Stimulated activated CD4-positive, alpha-beta T cell treated with anti-CD3 and anti-CD28 coated beads, TNF-alpha, amount 100 ng/mL, for 24 hours (primary cell): Measurements from ENCODE around the gene CFAP53.
"Not testable (repeated sequence)": the region's sequence is repeated elsewhere in the genome, so short reads cannot be mapped to it uniquely, and the experiment has no call there.

Experiments
- DNase-seq, 3 experiments: peaks; one replicate each; pipeline ENCODE4 v3.0.0-alpha.2; 2020; ENCODE audit warnings: low read depth in 3 of 3

CFAP53 gene

GRCh38 chr18:50266248-50266704, at the start of gene CFAP53:
Gene CFAP53 (minus strand): TSS chr18:50266495. CDS start chr18:50266404, 91 bp downstream.
- DNase-seq: peak; percentile 66 to 90 (median 76)

GRCh38 chr18:50315100-50315871, 49.0 kb upstream of the CFAP53 start:
- no peak for DNase-seq

GRCh38 chr18:50313873-50314460, 47.7 kb upstream of the CFAP53 start:
- DNase-seq: no peak

GRCh38 chr18:50313031-50313607, 46.8 kb upstream of the CFAP53 start:
- no peak for DNase-seq

- no peak for DNase-seq
Measured at GRCh38 chr18:50312296-50313030, 46.2 kb upstream of the CFAP53 start.

- no peak for DNase-seq
Measured at GRCh38 chr18:50311650-50312049, 45.4 kb upstream of the CFAP53 start.

- no peak for DNase-seq
Measured at GRCh38 chr18:50310080-50310479, 43.8 kb upstream of the CFAP53 start.

- DNase-seq: not testable (repeated sequence)
Measured at GRCh38 chr18:50308851-50309250, 42.6 kb upstream of the CFAP53 start.

GRCh38 chr18:50307738-50308470, 41.6 kb upstream of the CFAP53 start:
- peak; percentile 80 to 89 (median 85) for DNase-seq

- no peak for DNase-seq
Measured at GRCh38 chr18:50307400-50307737, 41.1 kb upstream of the CFAP53 start.

GRCh38 chr18:50306944-50307343, 40.6 kb upstream of the CFAP53 start:
- no peak for DNase-seq

GRCh38 chr18:50301074-50301473, 34.8 kb upstream of the CFAP53 start:
- DNase-seq: no peak

- DNase-seq: no peak
Measured at GRCh38 chr18:50299626-50300388, 33.5 kb upstream of the CFAP53 start.

GRCh38 chr18:50298443-50299284, 32.4 kb upstream of the CFAP53 start:
- DNase-seq: no peak

- peak; percentile 47 to 70 (median 49) for DNase-seq
Measured at GRCh38 chr18:50297621-50298442, 31.5 kb upstream of the CFAP53 start.

GRCh38 chr18:50293039-50293438, 26.7 kb upstream of the CFAP53 start:
- DNase-seq: no peak

GRCh38 chr18:50289108-50289443, 22.8 kb upstream of the CFAP53 start:
- DNase-seq: no peak

GRCh38 chr18:50288348-50289107, 22.2 kb upstream of the CFAP53 start:
- not testable (repeated sequence) for DNase-seq
